Activated gamma-delta T cell treated with anti-CD3 and anti-CD28 coated beads, Interleukin-2, amount 50 U/mL, for 16 hours (primary cell): ENCODE results near the gene PLCH1.

Experiments
- DNase-seq: peaks from one replicate; pipeline ENCODE4 v3.0.0-alpha.2; 2020; ENCODE audit warnings: low read depth

The PLCH1 gene

DNA sequence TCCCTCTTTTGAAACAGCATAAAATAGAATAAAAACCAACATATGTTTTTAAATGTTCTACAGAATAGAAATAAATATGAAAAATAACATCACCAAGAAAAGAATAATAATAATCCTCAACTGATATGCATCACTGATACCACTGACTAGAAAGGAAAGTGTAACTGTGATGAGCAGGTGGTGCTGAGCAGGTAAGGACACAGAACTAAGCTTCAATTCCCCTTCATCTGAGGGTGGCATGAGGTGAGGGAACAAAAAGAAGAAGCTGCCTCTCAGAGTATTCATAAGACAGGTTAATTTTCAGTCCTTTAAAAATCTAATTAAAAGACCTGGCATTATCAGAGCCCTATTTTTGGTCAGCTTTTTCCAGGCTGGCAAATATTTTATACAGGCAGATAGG is 216.3 kb downstream of the PLCH1 start:
- no peak for DNase-seq

DNA sequence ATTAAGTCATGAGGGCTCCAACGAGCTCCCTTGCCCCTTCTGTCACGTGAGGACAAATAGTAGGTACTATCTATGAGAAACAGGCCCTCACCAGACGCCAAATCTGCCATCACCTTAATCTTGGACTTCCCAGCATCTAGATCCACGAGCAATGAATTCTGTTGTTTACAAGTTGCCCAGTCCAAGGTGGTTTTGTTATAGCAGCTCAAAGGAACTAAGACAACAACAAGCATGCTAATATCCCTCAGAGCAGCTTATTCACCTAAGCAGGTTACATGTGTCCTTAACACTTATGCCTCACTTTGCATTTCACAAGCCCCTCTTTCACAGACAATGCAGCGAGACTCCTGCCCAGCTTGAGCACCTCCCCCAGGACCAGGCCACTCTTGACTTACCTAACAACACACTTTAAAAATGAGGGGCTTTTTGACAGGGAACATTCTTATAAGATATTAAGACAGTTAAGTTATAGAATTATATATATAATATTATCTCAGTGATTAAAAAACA is 219.5 kb downstream of the PLCH1 start:
- no peak for DNase-seq

DNA sequence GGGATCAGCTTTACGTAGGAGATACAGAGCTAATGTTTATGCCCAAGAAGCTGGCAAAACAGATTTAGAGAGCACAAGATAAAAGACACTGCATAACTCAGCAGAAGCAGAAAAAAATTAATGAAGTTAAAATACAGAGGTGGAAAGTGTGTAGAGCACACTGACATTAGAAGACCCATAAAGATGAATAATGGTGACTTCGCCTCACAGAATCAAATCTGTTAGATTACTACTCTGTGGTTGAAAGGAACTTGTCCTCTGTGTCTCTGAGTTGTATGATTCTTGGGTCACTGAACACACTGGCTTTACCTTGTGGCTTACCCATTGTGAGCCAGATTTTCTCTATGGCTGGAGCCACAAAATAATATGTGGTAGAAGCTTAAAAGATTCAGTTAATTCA is 224.4 kb downstream of the PLCH1 start:
- DNase-seq: no peak

DNA sequence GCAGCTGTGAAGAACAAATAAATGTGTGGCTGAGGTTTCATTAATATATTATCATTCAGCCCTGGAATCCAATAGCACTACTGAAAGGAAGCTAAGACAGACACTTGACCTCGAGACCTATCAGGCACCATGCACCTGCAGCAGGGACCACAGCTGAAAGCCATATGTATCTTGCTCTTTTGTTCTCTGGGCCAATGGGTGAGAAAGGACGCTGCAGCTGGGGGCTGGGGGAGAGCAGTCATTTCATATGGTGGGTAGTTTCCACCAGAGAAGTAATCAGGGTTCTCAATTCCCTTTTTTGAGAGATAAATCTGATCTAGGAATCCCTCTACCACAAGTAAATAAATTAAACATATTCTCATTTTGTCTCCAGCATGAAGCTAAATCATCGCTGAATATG is 225.8 kb downstream of the PLCH1 start:
- DNase-seq: no peak

DNA sequence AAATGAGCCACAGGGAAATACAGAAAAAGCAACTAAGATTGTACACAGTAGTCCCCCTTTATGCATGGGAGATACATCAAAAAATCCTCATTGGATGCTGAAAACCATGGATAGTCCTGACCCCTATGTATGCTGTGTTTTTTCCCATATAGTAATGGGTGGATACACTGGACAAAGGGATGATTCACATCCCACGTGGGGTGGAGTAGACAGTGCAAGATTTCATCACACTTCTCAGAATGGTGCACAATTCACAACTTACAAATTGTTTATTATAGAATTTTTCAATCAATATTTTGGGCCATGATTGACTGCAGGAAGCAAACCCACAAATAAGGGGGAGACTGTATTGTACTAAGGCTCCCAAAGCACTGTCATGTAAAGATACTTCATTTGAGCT is 227.0 kb downstream of the PLCH1 start:
- DNase-seq: no peak

DNA sequence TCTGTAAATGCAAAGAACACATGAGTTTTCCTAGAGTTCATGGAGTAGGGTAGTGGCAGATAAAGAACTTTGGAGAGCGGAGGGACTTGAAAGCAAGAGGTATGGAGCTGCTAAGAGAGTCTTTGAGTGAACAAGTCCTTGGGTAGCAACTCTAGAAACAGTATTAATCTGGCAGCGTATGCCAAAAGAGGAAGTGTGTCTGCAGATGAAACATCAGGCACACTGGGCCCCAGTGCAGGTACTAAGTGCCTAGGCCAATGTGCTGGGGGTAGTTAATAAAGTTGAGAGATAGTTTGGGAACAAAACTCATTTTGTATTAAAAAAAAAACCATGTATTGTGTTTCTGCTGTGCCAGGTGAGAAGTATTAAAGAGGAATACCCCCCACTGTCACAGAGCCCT is 228.4 kb downstream of the PLCH1 start:
- no peak for DNase-seq

DNA sequence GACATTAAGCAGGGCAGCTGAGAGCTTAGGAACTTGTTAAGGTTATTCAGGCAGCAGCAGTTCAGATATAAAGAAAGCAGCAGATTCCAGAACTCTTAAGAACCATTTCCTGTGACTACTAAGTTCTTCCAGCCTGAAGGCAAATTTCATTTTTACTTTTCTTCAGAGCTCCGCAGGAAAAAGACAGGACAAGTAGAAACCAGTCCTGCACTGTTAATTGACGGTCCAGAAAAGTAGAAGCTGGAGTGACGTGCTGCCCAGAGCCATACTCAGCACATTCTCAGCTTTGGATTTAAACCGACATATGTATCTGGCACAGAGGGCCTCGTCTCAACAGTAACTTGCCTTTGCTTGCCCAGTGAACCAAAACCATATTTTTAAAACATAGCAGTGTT is 232.0 kb downstream of the PLCH1 start:
- no peak for DNase-seq

DNA sequence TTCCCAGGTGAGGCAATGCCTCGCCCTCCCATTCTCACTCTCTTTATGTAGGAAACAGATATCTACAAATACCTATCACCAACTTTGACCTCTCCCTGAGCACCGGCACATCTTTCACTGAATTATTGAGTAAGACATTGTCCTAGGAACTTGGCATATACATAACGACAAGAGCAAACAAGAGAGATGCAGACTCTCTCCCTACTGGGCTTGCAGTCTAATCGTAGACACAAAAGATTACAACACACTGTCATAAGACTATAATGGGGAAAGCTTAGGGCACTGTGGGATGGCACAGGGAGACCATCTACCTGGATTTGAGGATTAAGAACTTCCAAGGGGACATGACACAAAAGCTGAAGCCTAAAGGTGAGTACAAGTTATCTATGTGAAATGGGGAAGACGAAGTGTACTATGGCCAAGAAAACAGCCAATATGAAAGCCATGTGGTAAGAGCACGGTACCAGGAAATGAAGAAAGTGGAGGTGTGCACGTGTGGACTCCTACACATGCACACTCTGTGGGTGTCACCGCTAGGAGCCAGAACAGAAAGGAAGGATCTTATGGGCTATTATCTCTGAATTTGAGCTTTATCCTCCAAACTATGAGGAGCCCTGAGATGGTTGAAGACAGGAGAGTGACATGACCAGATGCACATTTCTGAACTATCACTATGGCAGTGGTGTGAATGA is 232.6 kb downstream of the PLCH1 start:
- DNase-seq: no peak

DNA sequence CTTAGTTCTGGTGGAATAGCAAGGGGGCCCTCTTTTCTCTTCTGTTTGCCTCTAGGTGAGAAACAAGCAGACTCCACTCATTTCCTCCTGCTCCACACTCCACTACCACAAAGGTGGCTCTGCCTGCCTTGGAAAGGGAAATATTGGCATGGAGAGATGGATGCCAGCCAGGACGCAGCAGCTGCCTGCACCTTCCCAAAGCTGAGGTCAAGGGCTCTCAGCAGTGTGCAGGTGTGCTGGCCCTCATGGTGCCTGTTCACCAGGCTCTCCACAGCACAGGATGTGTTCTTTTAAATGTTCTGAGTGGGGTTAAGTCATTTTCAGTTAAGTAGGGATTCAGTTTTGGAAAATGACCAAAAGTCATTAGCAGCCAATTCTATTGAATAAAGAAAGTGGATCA is 240.2 kb downstream of the PLCH1 start:
- no peak for DNase-seq

DNA sequence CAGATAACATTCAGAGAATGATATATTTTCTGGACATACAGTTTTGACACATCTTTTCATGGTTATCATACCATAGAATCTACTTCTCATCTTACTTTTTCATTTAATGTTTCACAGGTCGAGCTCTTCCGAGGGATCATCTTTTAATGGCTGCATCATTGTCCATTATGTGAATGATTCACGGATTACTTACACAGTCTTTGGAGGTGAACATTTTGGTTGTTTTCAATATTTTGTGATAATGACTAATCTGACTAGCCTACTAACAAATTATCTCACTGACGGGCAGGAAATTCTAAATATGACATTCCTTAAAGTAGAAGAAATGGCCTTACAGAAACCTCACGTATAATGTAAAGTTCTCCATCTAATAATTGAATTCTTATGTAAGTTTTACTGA is 242.2 kb downstream of the PLCH1 start:
- no peak for DNase-seq

DNA sequence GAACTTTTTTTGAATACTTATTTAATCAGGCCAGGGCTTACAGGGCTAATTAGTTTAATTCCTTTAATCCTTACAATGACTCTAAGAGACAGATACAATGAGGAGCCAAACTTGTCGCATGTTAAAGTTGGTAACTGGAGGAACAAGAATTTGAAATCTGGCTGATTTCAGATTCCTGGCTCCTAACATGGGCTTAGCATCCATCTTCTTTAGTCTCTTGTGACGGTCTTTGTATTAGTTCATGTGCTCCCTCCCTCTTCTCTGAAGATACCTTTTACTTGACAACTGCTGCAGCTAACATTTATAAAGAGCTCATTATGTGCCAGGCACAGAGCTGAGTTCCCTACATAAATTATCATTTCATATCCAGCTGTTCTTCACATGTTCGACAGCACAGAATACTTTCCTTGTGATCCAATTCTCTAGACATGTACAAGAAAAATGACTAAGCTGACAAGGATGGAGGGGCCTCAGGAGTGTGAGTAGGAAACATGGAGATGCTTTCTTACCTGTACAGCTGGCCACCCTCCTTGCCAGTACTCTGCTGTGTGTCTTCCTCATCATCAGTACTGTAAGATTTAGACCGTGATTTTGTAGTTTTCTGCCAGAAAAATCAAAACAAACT is 244.6 kb downstream of the PLCH1 start:
- no peak for DNase-seq

DNA sequence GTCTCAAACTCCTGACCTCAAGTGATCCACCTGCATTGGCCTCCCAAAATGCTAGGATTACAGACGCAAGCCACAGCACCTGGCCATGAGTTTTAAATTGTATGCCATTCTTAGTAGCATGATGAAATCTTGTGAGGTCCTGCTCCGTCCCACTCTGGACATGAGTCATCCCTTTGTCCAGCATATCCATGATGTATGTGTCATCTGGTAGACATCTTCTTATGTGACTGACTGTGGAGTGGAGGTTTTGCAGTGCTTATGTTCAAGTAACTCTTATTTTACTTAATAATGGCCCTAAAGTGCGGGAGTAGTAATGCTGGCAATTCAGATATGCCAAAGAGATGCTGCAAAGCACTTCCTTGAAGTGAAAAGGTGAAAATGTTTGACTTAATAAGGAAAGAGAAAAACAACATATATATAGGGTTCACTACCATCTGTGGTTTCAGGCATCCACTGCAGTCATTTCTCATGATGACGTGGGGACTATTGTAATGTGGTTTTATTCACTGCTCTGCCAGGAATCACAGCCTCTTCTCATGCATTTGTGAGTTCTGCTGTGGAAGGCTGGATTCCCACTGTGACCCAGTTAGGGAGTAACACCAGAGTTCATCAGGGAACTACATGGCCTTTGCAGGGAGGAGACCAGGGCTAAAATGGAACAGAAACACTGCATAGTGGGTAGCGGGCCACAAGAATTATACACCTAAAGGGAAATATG is 246.8 kb downstream of the PLCH1 start:
- no peak for DNase-seq

DNA sequence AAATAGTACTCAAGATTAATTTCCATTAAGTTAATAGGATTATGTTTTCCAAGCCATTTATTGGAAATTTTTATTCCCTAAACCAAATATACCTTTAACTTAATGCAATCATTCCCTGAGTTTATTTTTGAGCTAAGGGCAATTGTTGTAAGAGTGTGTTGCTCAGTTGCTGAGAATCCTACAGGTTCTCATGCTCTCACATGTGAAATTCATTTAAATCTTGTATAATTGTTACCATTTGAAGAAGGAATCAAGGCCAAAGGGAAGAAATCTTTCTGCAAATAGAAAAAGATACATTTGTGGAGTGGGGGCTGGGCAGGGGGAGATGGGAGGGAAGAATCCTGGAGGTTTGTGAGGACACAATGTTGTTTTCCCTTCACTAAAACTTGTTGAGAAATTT is 248.7 kb downstream of the PLCH1 start:
- DNase-seq: no peak

DNA sequence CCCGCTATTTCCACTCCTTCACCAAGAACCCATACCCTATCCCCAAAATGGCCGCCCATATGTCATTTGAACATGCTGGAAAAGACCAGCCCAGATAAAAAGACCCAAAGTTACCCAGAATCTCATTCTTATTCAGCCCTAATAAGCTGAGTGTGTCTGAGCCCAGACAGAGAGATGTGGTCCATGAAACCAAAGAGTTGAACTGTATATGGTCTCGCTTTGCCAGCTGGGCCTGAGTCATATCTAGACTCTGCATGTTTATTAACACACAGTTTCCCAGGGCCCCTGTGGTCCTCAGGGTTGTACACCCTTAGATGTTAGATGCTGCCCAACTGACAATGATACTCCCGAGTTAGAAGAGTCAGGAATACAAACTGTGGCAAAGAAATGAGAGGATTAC is 249.5 kb downstream of the PLCH1 start:
- no peak for DNase-seq

DNA sequence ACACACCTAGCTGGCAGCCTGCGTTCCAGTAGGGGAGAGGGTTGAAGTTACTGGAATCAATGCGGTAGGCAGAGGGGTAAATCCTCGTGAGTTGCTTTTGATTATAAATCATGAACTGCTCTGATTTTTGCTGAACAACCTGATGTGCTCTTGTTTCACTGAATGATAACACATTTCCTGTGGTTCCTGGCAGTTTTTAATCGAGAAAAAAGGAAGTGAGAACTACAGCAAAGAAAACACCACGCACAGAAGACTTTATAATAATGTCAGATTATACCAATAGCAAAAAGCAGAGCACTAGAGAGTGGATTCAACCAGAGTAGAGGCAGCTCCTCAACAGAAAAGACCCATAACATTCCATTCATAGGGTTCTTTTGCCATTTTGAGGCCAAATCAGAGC is 250.5 kb downstream of the PLCH1 start:
- no peak for DNase-seq

DNA sequence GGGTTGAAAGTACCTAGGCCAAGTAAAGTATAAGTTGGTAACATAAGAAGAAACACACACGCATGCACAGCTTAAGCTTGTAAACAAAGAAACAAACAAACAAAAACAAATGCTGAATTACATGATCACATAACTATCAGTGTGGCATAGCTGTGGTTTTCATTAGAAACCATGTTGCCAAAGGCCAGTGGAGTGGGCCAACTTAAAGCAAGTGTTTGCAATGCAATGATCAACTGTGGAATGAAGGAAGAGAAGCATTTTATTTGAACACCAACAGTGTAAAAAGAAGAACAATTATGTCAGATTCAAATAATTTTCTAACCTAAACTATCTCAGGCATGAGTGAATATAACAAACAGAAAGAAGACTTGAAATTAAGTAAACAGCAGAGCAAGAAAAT is 252.0 kb downstream of the PLCH1 start:
- DNase-seq: no peak

DNA sequence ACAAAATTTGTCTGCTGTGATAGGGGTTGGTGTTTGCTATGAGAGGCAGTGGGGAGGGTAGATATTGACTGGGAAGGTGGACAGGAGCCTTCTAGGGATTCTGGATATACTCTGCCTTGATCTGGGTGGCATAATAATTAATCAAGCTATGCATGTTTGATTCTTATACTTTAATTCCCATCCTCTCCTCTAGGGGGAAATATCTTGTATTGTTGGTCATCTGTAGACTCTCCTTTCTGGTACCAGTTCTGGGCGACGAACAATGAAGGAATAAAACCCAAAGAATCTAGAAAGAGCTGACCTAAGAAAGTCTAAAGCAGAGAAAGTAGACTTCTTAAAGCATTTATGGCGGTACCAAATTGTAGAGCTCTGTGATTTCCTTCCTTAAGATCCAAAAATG is 253.2 kb downstream of the PLCH1 start:
- no peak for DNase-seq

DNA sequence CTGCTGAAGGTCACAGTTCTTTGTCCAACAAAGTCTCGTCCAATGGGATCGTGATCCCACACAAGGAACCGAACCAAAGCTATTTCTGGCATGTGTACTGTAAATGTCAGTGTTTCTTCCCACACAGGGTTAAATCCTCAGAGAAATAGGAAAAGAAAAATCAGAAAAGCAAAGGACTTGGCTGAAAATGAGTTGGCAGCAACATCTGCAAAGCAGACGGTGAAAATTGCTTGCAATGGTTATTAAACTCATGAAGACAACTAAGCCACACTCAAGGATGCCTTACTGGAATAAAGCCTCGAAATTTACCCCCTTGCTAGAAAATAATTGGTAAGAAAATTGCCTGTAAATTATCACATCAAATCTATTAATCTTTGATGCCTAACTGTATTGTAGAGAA is 256.2 kb downstream of the PLCH1 start:
- DNase-seq: no peak

DNA sequence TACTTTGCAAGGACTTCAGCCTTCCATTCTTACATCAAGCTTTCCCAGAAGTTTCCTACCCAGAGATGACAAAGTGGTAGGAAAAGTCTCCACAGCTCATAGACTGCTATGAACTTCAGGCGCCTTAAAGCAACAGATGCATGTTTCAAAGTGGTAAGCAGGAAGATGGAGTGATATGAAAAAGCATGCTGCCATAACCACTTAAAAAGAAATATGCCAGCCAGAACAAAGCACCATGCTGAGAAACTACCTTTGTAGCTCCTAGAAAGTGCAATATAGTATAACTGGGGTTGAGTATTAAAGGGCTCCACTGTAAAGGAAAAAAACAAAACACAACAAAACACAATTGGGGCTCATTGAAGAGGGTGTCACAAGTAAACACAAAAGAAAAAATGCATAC is 259.0 kb downstream of the PLCH1 start:
- DNase-seq: no peak

DNA sequence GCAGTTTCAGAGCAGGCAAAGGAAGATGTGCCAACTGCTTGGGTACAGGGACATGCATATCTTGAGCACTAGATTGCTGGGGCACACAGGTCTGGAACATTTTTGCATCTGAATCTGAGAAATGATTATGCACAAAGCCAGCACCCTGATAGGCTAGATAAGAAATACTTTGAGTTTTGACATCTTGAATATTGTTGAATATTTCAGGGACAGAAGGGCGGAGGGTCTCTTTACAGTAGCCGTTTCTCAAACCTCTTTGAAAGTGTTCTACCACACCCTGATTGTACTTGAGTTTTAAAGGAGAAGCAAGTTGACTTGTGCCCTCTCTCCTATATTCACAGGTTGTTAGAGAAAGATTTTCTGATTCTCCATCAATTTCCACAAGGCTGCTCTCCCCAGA is 263.3 kb downstream of the PLCH1 start:
- no peak for DNase-seq

DNA sequence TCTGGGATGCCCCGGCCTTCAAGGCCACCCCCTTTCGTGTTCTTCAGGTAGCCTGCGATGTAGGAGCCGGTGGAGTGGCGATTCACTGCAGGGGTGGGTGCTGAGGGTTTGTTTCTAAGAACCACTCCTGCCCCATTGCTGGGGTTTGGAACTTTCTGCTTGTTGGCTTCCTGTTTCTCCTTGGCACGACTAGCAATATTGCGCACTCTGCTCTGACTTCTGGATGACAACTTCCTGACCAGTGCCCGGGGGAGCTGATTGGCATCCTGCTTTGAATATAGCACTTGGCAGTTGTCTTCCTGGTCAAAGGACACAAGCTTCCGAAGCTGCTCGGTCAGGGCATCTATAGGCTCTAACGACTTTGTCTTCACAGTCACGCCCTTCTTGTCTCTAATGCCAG is 263.8 kb downstream of the PLCH1 start:
- no peak for DNase-seq

DNA sequence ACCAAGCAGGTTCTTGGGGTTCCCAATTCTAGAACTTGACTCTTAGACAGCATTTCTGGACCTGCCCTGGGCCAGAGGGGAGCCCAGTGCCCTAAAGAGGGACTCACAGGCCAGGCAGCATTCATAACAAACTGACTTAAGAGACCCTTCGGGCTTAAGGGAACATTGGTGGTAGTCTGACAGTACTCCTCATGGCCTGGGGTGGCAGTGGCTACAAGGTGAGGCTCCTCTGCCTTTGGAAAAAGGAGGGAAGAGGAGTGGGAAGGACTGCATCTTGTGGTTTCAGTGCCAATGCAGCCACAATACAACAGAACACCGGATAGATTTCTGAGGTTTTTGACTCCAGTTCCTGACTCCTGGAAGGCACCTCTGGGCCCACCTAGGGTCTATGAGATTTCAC is 279.2 kb downstream of the PLCH1 start:
- no peak for DNase-seq

DNA sequence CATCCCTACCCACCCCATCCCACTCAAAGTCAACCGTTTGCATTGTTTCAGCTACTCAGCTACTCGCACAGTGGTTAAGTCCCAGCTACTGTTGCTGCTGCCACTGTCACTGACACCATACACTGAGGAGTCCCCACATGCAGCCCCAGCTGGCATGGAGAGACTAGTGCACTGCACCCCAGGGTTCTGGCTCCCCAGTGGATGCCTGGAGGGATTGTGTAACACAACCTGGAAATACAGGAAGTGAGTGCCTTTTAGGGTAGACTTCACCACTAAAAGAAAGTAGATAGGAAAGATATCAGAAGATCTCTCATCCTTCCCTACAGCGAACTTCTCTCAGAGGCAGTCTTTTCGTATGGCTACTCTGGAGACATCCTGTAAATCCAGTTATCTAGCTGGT is 282.2 kb downstream of the PLCH1 start:
- DNase-seq: no peak

DNA sequence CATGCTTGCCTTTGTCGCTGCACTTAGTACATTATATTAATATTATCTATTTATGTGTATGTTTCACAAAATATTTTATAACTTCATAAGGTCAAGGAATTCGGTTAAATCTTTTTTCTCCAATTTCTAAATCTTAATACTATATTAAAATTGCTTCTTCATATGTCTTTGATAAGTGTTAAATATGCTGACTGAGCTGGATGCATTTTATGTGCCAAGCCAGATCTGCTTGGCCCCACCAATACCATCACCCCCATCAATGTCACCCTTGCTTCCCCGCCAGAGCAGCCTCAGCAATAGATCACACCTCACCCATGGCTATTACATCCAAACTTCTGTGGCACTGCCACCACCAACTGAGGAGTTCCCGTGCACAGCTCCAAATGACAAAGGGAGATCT is 287.3 kb downstream of the PLCH1 start:
- no peak for DNase-seq
